ENCODE measurements around the gene NCLN. TPM values are rescaled to one million over a fixed set of nuclear protein-coding genes. Genes with fewer than 3 reads are reported as not detected.

Gene NCLN
- total RNA-seq, 1 experiment from 2014 or later: 62.2 TPM

Other genes with a start within 250 kb of the NCLN start
- 2.3 and 3.5 TPM in 2 replicates for gene ZNF77, start 241.0 kb upstream of the NCLN start, total RNA-seq (2014; rRNA removed; shearing (Covaris generic))
- gene TLE6, start 208.4 kb upstream of the NCLN start, total RNA-seq (2014; rRNA removed; shearing (Covaris generic)): 3.2 and 4.3 TPM in 2 replicates
- 2.2 and 6.1 TPM in 2 replicates for gene TLE2, start 156.7 kb upstream of the NCLN start, total RNA-seq (2014; rRNA removed; shearing (Covaris generic))
- 169 and 172 TPM in 2 replicates for gene TLE5, start 123.4 kb upstream of the NCLN start, total RNA-seq (2014; rRNA removed; shearing (Covaris generic))
- 22.0 and 22.7 TPM in 2 replicates for gene GNA11, start 91.6 kb upstream of the NCLN start, total RNA-seq (2014; rRNA removed; shearing (Covaris generic))
- not detected in 2 replicates for gene GNA15, start 49.9 kb upstream of the NCLN start, total RNA-seq (2014; rRNA removed; shearing (Covaris generic))
- 0.24 TPM in 1 of 2 replicates, not detected in the other for gene S1PR4, start 7.2 kb upstream of the NCLN start, total RNA-seq (2014; rRNA removed; shearing (Covaris generic))
- gene CELF5, start 38.7 kb downstream of the NCLN start, total RNA-seq (2014; rRNA removed; shearing (Covaris generic)): not detected in 2 replicates
- 4.8 and 5.8 TPM in 2 replicates for gene NFIC, start 180.7 kb downstream of the NCLN start, total RNA-seq (2014; rRNA removed; shearing (Covaris generic))

All from SK-MEL-5 (cell line).